Measurements from ENCODE around the gene ARL8A.

Gene ARL8A

DNA sequence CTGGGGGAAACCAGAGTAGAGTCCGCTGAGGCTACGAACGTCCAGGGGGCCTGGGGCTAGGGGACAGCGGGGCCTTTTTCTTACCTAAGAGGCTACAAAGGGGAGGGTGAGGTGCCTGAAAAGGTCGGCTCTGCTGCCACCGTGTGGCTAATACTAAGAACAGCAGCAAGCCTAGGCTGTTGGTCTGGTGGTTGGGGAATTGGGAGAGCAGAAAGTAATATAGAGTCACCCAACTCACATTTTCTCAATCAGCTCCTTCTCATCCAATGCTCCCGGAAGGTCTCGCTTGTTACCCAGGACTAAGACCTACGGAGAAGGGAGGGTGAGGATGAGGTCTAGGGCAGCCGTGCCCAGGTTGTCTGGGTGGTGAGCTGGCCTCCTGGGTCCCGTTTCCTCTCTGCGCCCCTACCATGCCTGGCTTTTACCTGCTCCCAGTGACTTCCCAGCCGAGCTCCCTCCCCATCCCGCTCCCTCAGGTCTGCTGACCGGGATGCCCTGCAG, 9.3 kb downstream of the ARL8A start:
- peak; percentile 91 for DNase-seq (ENCODE audit: low spot score)

DNA sequence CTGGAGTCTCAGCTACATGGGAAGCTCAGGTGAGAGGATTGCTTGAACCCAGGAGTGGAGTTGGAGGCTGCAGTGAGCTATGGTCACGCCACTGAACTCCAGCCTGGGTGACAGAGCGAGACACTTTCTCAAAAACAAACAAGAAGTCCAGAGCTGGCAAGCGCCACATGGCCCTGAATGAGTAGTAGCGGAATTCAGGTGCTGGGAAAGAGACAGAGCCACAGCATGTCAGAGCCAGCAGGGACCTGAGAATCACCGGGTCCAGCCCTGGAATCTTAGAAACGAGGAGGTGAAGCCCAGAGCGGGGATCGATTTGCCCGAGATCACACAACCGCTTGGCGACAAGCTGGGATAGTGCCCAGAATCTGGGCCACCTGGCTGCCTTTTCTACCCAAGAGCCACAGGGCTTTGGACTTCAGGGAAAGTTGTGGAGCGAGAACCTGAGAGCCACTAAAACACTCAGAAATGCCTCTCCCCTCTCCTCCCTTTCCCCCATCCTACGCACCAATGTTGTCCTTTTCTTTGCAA, 9.8 kb downstream of the ARL8A start:
- DNase-seq (ENCODE audit: low spot score): no peak

DNA sequence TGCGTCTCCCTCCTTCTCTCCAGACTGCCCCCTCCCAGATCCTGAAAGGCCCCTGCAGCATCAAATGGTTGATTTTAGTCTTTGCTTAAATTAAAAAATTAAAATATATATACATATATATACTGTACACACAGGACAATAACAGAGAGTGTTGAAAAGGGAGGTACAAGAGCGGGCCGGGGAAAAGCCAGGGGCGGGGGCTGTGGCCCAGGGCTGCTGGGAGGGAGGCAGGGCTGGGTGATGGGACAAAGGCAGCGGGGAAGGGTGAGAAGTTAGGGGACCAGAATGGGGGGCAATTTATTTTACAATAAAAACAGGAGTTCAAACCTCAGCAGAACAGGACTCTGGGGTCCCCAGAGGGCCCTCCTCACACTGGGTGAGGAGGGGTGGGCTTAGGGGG, 10.5 kb downstream of the ARL8A start:
- DNase-seq (ENCODE audit: low spot score): no peak

DNA sequence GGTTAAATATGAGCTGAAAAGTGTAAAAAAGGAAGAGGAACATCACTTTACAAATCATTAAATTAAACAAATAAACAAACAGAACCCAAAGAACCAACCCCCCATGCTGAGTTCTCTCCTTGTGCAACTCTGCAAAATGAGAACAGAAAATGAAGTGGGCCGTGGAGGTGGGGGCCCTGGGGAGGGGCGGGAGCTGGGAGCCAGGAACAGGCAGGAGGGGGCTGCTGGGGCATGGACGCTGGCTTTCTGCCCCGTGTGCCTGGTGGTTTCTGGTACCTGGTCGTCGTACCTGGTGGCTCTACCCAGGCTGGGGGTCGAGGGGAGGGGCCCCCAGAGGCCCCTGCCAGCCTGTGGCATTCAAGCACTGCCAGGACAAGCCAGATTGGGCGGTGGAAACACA, 11.0 kb downstream of the ARL8A start:
- no peak for DNase-seq (ENCODE audit: low spot score)

DNA sequence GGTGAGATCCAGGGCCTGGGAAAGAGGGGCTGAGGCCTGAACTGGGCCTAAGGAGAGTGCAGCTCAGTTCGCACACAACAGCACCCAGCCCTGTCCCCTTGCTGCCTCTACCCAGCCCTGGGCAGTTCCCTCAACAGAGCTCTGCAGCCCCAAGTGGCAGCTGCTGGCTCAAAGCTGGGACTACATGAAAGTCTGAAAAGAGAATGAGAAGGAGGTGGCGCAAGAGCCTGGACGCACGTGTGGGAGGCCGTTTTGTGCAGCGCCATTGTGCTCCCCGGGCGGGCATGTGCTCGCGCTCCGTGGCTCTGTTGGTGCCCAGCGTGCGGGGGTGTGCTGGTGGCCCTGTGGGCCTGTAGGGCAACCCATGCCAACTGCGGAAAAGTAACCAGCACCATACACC, 11.5 kb downstream of the ARL8A start:
- no peak for DNase-seq (ENCODE audit: low spot score)

DNA sequence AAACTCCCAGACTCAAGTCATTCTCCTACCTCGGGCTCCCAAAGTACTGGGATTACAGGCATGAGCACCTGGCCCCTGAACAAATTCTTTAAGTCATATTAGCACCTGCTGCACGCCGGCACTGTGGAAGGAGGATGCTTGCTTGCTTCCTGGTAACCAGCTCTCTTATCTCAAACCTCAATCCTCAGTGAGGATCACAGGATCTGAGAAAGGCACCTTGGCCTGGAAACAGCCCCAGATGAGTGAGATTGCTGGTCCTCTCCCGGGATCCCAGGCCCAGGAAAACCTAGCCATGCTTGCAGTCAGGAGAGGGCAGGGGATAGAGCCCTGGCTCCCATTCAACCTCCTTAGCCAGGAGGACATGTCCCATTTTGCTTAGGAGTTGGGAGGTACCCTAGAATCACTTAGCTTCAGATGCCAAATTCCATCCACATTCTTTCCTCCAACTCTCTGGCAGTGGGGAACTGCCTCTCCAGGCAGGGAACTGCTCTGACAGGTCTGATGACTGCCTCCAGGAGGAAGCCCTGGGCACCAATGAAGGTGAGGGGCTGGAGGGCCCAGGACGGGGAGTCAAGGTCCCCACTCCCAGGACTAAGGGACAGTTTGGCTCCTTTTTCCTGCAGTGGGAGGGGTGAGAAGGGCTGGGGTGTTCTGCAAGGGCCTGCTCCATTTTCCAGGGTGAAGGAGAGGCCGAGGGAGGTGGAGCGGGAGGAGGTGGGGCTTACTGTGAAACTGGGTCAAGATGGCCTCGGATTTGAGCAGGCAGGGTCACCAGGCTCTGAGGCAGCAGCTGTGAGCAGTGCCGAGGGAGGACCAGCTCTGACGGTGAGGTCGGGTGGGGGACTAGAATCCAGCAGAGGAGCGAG, 12.3 kb downstream of the ARL8A start:
- no peak for DNase-seq (ENCODE audit: low spot score)

DNA sequence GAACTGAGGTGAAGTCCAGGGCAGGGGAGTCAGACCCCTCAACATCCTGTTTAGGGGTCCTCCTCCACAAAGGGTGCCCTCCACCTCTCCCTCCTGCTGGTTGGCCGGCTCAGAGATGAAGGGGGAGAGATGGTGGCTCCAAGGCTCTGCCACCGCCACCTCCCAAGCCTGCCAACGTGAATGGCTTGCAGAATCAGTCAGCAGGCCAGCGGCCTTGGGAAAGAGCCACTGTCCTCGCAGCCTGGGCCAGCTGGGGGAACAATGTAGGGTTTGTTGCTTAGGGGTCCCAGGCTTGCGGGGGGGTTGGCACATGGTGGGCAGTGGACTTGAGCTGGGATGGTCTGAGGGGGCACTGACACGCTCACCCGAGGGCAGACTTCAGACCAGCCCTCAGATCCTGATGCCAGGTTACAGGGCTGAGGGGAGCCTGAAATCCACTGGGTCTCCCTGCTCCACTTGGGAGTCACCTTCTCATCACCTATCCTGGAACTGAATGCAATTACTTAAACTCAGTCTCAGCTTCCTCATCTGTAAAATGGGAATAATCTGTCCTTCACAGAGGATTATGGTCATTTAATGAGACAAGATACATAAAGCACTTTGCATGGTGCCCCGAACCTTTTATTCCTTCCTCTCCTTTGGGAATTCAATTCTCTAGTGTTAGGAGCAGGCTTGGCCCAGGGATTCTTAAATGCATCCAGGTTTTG, 13.6 kb downstream of the ARL8A start:
- DNase-seq (ENCODE audit: low spot score): no peak

DNA sequence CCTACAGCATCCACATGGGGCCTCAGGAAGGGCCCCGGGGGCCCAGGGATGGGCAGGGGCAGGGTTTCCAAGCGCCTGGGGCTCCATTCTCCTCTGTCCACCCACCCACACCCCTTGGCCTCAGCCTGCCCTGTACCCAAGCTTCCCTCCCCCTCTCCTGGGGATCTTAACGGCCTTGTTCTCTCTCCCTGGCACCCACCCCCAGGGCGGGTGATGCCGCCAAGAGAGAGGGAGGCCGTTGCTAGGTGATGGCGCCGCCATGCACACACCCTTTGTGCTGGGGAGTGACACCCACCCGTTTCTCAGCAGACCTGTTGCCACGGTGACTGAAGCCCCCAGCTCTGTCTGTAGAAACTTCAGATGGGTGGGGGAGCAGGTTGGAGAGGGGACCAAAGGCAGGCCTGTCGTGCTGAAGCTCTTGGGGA, 14.2 kb downstream of the ARL8A start:
- DNase-seq (ENCODE audit: low spot score): peak; percentile 67

DNA sequence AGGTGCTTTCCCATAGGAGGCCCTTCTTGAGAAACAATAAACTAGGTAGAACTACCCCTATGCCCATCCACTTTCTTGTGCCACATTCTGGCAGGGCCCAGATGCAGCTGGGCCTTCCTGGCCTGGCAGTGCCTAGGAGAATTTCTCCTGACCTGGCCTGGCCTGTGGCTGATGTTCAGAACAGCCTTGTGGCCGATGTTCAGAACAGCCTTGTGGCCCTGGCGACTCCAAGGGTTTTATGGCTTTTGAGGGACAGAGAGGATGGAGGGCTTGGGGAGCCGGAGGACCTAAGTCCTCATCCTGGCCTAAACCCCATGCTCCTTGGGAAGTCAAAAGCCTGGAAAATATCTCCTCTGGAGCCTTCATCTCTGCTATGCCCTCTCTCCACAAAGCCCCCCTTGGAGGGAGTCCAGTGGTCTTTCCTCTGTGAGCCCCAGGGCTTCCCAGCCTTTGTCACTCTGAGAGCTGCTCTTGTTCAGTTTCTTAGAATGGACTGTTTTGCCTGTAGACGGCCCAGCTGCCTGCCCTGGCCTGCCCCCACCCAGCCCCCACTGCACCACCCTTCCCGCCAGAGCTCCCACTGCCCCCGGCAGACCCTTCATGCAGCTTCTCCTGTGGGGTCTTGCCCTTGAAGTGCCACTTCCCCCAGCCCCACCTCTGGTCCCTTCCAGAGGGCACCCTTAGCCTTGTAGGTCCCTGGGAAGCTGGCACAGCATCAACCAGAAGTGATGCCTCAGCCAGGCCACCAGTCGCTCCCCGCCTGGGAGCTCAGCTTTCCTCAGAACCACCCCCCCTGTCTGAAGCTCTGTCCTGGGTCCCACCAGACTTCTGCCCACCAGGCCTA, 14.9 kb downstream of the ARL8A start:
- DNase-seq (ENCODE audit: low spot score): no peak

DNA sequence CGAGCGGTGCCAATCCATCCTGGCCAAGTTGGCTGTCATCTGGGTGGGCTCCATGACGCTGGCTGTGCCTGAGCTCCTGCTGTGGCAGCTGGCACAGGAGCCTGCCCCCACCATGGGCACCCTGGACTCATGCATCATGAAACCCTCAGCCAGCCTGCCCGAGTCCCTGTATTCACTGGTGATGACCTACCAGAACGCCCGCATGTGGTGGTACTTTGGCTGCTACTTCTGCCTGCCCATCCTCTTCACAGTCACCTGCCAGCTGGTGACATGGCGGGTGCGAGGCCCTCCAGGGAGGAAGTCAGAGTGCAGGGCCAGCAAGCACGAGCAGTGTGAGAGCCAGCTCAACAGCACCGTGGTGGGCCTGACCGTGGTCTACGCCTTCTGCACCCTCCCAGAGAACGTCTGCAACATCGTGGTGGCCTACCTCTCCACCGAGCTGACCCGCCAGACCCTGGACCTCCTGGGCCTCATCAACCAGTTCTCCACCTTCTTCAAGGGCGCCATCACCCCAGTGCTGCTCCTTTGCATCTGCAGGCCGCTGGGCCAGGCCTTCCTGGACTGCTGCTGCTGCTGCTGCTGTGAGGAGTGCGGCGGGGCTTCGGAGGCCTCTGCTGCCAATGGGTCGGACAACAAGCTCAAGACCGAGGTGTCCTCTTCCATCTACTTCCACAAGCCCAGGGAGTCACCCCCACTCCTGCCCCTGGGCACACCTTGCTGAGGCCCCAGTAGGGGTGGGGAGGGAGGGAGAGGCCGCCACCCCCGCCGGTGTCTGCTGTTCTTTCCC, 16.5 kb downstream of the ARL8A start:
- DNase-seq (ENCODE audit: low spot score): no peak

DNA sequence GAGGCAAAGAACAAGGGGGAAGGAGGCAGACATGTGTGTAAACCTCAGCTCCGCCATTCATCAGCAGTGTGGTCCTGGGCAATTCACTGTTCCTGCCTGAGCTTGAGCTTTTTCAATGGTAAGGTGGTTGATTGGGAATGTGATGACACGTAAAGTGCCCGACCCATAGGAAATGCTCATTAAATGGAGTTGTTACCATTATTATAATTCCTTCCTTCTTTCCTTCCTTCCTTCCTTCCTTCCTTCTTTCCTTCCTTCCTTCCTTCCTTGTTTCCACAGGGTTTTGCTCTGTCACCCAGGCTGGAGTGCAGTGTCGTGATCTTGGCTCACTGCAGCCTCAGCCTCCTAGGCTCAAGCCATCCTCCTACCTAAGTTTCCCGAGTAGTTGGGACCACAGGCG, 17.5 kb downstream of the ARL8A start:
- DNase-seq (ENCODE audit: low spot score): no peak

DNA sequence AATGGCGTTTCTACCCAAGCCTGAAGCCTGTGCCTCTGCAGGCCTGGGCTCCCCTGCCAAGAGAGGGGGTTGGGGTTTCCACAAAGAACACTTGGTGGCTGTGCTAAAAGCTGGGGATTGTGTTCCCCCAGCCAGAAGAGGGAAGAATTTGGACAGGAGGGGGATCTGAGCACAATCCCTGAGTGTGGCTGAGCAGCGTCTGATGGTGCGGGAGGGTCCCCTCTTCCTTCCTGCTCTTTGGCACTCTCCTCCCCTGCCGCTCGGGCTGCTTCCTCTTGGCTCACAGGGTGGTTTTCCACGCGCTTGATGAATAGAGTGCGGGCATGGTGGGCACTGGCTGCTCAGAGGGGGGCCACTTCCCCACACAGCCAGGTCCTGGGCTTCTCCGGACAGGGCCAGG, 18.1 kb downstream of the ARL8A start:
- DNase-seq (ENCODE audit: low spot score): no peak

DNA sequence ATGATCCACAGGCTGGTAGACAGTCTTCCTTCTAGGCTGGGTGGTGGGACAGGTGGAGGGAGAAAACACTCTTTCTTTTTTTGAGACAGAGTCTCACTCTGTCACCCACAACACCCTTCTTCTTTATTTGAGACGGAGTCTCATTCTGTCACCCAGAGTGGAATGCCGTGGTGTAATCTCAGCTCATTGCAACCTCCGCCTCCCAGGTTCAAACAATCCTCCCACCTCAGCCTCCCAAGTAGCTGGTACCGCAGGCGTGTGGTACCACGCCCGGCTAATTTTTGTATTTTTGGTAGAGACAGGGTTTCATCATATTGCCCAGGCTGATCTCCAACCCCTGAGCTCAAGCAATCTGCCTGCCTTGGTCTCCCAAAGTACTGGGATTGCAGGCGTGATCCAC, 18.9 kb downstream of the ARL8A start:
- DNase-seq (ENCODE audit: low spot score): no peak

DNA sequence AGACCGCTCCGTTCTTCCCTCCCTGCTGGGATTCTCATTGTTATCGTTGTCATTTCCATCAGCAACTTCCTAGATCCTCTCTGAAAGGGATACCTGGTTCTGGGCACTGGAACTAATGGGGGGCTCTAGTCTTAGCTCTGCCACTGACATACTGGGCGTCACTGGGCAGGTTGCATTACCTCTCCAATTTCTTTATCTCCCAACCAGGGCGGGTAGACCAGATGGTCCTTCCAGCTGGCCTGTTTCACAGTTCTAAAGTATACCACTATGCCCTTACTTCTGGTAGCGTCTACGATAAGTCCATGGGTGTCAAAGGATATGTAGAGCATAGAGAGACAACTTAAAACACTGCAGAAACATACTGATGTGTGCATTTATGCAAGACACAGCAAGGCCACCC, 20.4 kb downstream of the ARL8A start:
- DNase-seq (ENCODE audit: low spot score): no peak

DNA sequence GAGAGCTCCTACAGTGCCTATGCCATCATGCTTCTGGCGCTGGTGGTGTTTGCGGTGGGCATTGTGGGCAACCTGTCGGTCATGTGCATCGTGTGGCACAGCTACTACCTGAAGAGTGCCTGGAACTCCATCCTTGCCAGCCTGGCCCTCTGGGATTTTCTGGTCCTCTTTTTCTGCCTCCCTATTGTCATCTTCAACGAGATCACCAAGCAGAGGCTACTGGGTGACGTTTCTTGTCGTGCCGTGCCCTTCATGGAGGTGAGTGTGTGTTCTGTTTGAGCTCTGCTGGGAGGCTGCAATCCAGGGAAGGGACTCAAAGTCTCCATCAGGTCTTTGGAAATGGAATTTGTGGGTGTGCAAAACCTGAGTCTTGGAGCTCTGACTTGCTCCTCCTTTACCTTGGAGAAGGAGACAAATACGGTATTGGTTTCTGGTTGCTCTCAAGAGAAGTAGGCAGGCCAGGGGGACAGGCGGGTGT, 21.2 kb downstream of the ARL8A start:
- no peak for DNase-seq (ENCODE audit: low spot score)

DNA sequence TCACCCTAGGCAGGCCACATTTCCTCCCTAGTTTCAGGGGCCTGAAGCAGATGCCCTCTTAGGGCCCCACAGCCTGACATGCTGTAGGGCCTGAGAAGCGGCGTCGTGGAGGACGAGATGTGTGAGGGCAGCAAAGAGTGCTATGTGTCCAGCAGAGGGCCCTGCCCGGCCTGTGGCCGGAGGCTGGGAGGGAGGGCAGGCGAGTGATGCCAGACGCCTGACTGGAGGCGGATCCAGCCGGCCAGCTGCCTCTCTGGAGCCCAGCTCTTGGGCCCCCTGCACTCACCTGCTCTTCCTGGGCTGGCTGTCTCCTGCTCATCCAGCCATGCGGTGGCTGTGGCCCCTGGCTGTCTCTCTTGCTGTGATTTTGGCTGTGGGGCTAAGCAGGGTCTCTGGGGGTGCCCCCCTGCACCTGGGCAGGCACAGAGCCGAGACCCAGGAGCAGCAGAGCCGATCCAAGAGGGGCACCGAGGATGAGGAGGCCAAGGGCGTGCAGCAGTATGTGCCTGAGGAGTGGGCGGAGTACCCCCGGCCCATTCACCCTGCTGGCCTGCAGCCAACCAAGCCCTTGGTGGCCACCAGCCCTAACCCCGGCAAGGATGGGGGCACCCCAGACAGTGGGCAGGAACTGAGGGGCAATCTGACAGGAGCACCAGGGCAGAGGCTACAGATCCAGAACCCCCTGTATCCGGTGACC, 21.8 kb downstream of the ARL8A start, which contains the start of gene GPR37L1:
Gene GPR37L1 (plus strand): TSS at position 279 of the 697 bp plus-strand sequence. CDS start 47 bp downstream, at position 326.
- DNase-seq (ENCODE audit: low spot score): peak; percentile 75

DNA sequence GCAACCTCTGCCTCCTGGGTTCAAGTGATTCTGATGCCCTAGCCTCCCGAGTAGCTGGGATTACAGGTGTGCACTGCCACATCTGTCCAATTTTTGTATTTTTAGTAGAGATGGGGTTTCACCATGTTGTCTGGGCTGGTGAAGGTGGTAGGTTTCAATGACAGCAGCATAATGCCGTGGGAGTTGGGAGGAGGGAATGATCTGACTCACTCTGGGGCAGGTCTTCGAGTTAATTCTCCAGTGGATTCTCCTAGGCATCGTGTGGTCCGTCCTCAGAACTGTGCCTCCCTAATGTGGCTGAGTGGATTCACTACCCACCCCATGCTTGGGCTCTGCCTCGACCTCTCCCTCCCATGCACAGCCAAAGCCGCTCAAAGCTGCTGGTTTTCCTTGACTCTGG, 23.5 kb downstream of the ARL8A start:
- DNase-seq (ENCODE audit: low spot score): no peak

DNA sequence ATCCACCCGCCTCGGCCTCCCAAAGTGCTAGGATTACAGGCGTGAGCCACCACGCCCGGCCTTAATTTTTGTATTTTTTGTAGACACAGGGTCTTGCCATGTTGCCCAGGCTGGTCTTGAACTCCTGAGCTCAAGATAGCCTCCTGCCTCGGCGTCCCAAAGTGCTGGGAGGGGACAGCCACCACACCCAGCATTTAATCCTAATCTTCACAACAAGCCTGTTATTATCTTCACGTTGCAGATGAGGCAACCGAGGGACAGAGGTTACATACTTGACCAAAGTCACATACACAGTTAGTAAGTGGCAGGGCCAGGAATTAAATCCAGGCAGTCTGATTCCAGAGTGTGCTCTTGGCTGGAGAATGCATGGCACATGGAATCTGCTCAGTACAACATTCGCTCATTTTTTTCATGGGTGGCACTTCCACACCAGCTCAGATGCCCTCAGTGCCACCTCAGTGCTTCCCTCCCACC, 26.6 kb downstream of the ARL8A start:
- no peak for DNase-seq (ENCODE audit: low spot score)

DNA sequence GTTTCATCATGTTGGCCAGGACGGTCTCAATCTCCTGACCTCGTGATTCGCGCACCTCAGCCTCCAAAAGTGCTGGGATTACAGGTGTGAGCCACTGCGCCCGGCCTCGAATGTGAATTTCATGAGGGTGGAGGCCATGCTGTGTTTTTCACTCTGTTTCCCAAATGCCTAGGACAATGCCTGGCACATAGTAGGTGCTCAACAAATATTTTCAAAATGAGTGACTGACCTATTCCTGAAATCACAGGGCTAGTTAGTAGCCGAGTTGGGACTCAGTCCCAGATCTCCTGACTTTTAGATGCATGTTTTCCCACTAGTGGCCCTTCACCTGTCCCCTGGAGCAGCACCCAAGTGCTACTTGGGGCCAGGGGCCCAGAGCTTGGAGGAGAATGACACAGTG, 28.2 kb downstream of the ARL8A start:
- no peak for DNase-seq (ENCODE audit: low spot score)

DNA sequence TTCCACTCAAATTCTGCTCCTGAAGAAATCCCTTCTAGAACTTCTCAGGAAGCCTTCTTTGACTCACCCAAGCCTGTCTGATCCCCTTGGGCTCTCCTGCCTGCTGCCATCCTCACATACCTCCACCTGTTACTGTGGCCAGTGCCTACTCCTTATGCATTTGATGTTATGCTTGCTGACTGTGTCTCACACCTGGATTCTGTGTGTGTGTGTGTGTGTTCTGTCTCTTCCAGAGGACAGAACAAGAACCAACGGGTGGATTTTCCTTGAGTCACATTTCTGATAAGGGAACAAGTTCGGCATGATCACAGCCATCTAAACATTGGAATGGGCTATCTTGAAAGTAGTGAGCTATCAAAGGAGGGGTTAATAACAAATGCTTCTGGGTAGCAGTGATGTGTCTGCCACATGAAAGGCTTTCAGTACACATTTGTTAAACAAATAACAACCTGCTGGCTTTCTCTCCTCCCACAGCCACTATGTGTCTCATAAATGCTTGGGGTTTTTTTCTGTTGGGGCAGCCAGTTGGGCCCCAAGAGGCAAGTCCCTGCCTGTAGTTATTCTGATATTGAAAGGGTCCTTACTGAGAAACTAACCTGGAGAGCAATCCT, 30.7 kb downstream of the ARL8A start:
- DNase-seq (ENCODE audit: low spot score): no peak

Measured in COLO829 (cell line).